ENCODE data around the gene JMJD4.

DNA sequence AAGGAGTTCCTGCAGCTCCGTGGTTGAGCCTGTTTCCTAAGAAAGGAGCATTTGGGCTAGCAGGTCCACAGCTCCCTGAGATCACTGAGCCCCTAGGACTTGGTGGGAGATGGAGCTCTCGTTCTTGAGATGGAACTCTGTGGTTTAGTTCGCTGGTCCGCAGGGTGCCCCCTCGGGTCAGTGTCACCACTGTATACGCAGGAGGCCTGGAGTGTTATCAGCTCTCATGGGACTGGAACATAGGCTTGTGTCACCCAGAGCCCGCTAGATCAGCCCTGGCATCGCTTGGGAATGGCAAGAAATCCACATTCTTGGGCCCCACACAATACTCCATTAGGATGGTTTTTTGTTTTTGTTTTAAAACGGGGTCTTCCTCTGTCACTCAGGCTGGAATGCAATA is 3.7 kb upstream of the JMJD4 start:
- TF ChIP-seq EZH2 (IDR thresholded peaks at IDR 0.05): no peak
- TF ChIP-seq POLR2AphosphoS5 (IDR thresholded peaks at IDR 0.05; ENCODE audit: borderline replicate concordance, low read depth, low read length): no peak
- no peak for TF ChIP-seq FOXP2 (optimal IDR thresholded peaks at IDR 0.05; ENCODE audit: control extremely low read depth, extremely low read length, insufficient read depth)

Measured in SK-N-MC (cell line).